Prostate gland (tissue), 2 donors: ENCODE measurements around the gene PIK3CD. TPM values are rescaled to one million over a fixed set of nuclear protein-coding genes. Genes with fewer than 3 reads are reported as not detected.

Experiments used
- DNase-seq: peaks from one replicate; pipeline ENCODE4 v3.0.0-alpha.2; 2019; ENCODE audit warnings: low spot score
- H3K27ac ChIP-seq, 2 donors: fragments of 200-600 bp; sonication (generic); 2 replicates each; pipeline ENCODE4 v1.5.1; 2017 to 2019
- H3K27me3 ChIP-seq: fragments of 200-600 bp; sonication (generic); replicated peaks from 2 replicates; pipeline ENCODE4 v1.5.1; 2019; ENCODE audit not compliant: insufficient read depth
- H3K36me3 ChIP-seq, 2 donors: fragments of 200-600 bp; sonication (generic); 1 replicate in 1 of 2; 2 replicates in 1 of 2; pipeline versions ENCODE4 v1.5.1 to v1.8.1; 2017 to 2019
- H3K4me1 ChIP-seq: fragments of 200-600 bp; sonication (generic); replicated peaks from 2 replicates; pipeline ENCODE4 v1.5.1; 2019
- H3K4me3 ChIP-seq, 2 donors: fragments of 200-600 bp; sonication (generic); 2 replicates each; pipeline ENCODE4 v1.5.1; 2017 to 2019
- H3K9me3 ChIP-seq: fragments of 200-600 bp; sonication (generic); 2 replicates; pipeline ENCODE4 v1.5.1; 2017
- CTCF ChIP-seq, 4 experiments: fragments of 200-600 bp in 2 of 4; fragments of 450-650 bp in 2 of 4; sonication (generic) in 2 of 4; IDR thresholded peaks; 1 replicate in 3 of 4; 2 replicates in 1 of 4; pipeline ENCODE4 v1.5.1; 2016 to 2019; ENCODE audit warnings: antibody characterized with exemption in 4 of 4, mild to moderate bottlenecking in 2 of 4, moderate library complexity in 2 of 4
- POLR2A ChIP-seq: fragments of 450-650 bp; IDR thresholded peaks from one replicate; pipeline ENCODE4 v1.6.1; 2016; ENCODE audit warnings: antibody characterized with exemption, mild to moderate bottlenecking
- POLR2AphosphoS5 ChIP-seq: sonication (generic); formaldehyde crosslinking; IDR thresholded peaks from one replicate; pipeline ENCODE4 v1.6.1; 2017; ENCODE audit warnings: antibody characterized with exemption
- WGBS: methylation state at CpG from one replicate; pipeline ENCODE4 v1.1.5; 2018; 5-methylcytosine and 5-hydroxymethylcytosine counted together
- intact Hi-C: fragments of 100-400 bp; cut with DNase I; formaldehyde crosslinking; loops from one replicate; pipeline ENCODE4 v1.14.2; 2022
- total RNA-seq, 2 donors: library from RNA; depleted of rRNA; stranded (reverse); fragments of >200 nt; gene quantifications; one replicate each; pipeline ENCODE4 v1.1.0, GENCODE V29; 2016

The PIK3CD gene
- total RNA-seq, 2 donors from 2014 or later, result 5.3 to 12.9 TPM

GRCh38 chr1:9700340-9700739 lies 48.8 kb downstream of the PIK3CD start:
- no peaks in the 10 kb centered on the region for H3K4me1 ChIP-seq
- intact Hi-C loops, result loop anchor here (5.0 kb wide), 1 partner anchor 167 kb away; no protein-coding TSS in a partner anchor
- H3K27me3 ChIP-seq, result no peaks in the 10 kb centered on the region
- no peaks in the 10 kb centered on the region for H3K9me3 ChIP-seq
- no peak for DNase-seq
- no peak overlapping the region for H3K4me3 ChIP-seq
- TF ChIP-seq POLR2A, result no peak
- TF ChIP-seq POLR2AphosphoS5, result no peak
- no peak for TF ChIP-seq CTCF (IDR thresholded peaks at IDR 0.05)
- H3K27ac ChIP-seq, result no peak overlapping the region
- no peaks in the 10 kb centered on the region for H3K36me3 ChIP-seq
- 74% methylated on average over 12 of the region's 12 CpGs for WGBS

DNA sequence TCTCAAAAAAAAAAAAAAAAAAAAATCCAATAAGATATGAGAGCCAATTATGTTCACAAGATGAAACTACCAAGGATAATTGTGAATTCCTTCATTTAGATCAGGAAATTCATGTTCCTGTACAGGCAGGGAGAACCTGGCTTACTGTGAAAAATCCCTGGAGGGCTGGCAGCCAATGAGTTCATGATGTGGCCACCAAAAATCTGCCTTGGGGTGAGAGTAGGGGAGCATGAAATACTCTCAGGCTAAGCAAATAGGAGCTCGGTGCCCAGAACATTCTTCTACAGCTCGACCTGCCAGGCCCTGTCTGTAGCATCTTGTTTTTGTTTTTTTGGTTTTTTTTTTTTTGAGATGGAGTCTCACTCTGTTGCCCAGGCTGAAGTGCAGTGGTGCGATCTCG lies 50.1 kb downstream of the PIK3CD start:
- WGBS, result 65% methylated on average over 4 of the region's 4 CpGs
- Histone ChIP-seq H3K9me3 (no peaks in the 10 kb centered on the region), H3K4me1 (no peaks in the 10 kb centered on the region), H3K4me3 (no peak overlapping the region), H3K27ac (no peak overlapping the region), H3K36me3 (no peaks in the 10 kb centered on the region), H3K27me3 (no peaks in the 10 kb centered on the region)
- intact Hi-C loops, result loop anchor here (5.0 kb wide), 1 partner anchor 166 kb away; no protein-coding TSS in a partner anchor
- DNase-seq, result peak; percentile 44
- no peak for TF ChIP-seq CTCF (IDR thresholded peaks at IDR 0.05)
- TF ChIP-seq POLR2AphosphoS5, result peak; percentile 26
- no peak for TF ChIP-seq POLR2A

GRCh38 chr1:9703165-9703509 lies 51.6 kb downstream of the PIK3CD start:
- TF ChIP-seq POLR2AphosphoS5 (no peak), CTCF (IDR thresholded peaks at IDR 0.05) (no peak), POLR2A (no peak)
- H3K4me3 ChIP-seq, result no peak overlapping the region
- no peak for DNase-seq
- no peaks in the 10 kb centered on the region for H3K9me3 ChIP-seq
- H3K36me3 ChIP-seq, result no peaks in the 10 kb centered on the region
- H3K4me1 ChIP-seq, result no peaks in the 10 kb centered on the region
- 91% methylated on average over 5 of the region's 5 CpGs for WGBS
- no peaks in the 10 kb centered on the region for H3K27me3 ChIP-seq
- H3K27ac ChIP-seq, result no peak overlapping the region
- intact Hi-C loops, result loop anchor here (5.0 kb wide), 1 partner anchor 164 kb away; no protein-coding TSS in a partner anchor

DNA sequence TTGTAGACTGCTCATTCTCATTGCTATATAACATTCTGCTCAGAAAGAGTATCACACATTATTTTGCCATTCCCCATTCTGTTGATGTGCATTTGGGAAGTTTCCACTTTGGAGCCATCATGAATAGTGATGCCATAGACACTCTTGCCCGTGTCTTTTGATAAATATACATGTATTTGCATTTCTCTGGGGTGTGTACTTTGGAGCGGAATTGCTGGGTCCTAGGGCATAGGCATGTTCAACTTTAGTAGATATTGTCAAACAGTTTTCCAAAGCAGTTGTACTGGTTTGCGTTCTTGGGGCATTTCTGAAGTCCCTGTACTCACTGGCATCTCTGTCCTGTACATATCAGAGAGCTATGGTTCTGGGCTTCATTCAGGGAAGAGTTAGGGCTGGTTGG lies 52.1 kb downstream of the PIK3CD start:
- TF ChIP-seq CTCF (IDR thresholded peaks at IDR 0.05) (no peak), POLR2A (no peak), POLR2AphosphoS5 (no peak)
- Histone ChIP-seq H3K4me3 (no peak overlapping the region), H3K27ac (no peak overlapping the region), H3K9me3 (no peaks in the 10 kb centered on the region), H3K36me3 (no peaks in the 10 kb centered on the region), H3K27me3 (no peaks in the 10 kb centered on the region), H3K4me1 (no peaks in the 10 kb centered on the region)
- WGBS, result 90% methylated on average over 3 of the region's 3 CpGs
- no peak for DNase-seq
- intact Hi-C loops, result loop anchor here (5.0 kb wide), 1 partner anchor 164 kb away; no protein-coding TSS in a partner anchor

GRCh38 chr1:9705337-9706093 lies 54.0 kb downstream of the PIK3CD start:
- no peaks in the 10 kb centered on the region for H3K36me3 ChIP-seq
- TF ChIP-seq POLR2AphosphoS5 (no peak), CTCF (IDR thresholded peaks at IDR 0.05) (no peak), POLR2A (no peak)
- no peak overlapping the region for H3K4me3 ChIP-seq
- no peak overlapping the region for H3K27ac ChIP-seq
- no peaks in the 10 kb centered on the region for H3K4me1 ChIP-seq
- no peaks in the 10 kb centered on the region for H3K27me3 ChIP-seq
- H3K9me3 ChIP-seq, result no peaks in the 10 kb centered on the region
- 92% methylated on average over 8 of the region's 8 CpGs for WGBS
- intact Hi-C loops, result no loop called here
- no peak for DNase-seq
